ENCODE results near the gene DMRTC2.

Gene DMRTC2

DNA sequence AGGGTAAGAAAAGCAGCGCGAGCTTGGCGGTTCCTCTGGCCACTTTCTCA is at the start of gene DMRTC2:
TSS of gene DMRTC2 (plus strand) at position 42 of the 50 bp plus-strand sequence. CDS start 2,387 bp downstream, outside the sequence.
- no peak for DNase-seq (ENCODE audit: low read depth)

DNA sequence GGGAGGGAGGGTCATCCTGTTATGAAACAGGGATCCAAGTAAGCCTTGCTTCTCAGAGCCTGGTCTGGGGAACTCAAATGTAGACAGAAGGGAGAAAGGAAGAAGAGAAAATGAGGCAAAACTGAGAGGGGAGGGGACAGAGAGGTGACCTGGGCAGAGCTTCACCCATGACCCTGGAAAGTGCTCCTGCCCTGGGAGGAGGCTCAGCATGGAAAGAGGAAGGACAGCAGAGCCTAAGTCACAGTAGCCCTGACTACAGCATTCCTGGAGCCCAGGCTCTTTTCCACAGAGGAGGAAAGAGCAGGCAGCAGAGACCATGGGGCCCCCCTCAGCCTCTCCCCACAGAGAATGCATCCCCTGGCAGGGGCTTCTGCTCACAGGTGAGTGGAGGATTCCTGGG is 48.5 kb upstream of the DMRTC2 start, which contains the start of gene CEACAM3:
TSS of gene CEACAM3 (plus strand) at position 226 of the 400 bp plus-strand sequence. CDS start at position 317, 91 bp downstream.
- no peak for DNase-seq (ENCODE audit: low read depth)

DNA sequence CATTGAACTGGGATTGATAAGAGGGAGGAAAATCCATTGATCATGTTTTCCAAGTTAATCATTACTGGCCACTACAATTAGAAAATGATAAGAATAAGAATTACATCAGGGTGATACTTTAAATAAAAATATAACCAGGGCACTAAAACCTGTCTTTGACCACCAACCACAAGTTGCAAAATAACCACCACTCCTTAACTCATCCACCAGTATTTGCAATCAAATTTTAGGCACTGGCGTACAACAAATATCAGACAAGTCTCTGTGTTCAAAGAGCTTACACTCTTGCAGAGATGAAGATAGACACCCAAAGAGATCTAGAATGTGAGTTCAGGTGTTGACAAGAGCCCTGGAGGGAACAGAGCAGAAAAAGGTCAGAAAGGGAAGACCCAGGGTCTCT is 47.9 kb upstream of the DMRTC2 start:
- DNase-seq (ENCODE audit: low read depth), result no peak

DNA sequence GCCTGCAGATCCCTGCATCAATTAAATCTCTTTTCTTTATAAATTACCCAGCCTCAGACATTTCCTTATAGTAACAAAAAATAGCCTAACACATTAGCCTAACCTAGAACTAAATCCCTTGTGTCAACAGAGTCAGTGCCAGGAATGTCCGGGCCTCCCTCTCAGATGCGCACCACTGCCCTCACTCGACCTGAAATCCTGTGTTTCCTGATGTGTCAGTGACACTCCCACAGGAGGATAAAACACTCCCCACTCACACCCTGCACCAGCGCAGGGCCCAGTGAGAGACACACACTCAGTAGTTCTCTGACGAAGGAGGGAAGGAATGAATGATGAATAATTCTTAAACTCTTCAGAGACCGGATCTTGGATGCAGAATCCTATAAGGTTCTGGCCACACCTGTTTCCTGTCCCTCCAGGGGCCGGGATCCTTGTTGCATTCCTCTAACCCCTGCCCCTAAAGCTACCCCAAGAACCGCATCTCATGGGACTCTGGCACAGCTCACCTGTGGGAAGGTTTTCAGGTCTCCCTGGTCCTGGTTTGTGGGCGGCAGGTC is 45.3 kb upstream of the DMRTC2 start:
- no peak for DNase-seq (ENCODE audit: low read depth)

DNA sequence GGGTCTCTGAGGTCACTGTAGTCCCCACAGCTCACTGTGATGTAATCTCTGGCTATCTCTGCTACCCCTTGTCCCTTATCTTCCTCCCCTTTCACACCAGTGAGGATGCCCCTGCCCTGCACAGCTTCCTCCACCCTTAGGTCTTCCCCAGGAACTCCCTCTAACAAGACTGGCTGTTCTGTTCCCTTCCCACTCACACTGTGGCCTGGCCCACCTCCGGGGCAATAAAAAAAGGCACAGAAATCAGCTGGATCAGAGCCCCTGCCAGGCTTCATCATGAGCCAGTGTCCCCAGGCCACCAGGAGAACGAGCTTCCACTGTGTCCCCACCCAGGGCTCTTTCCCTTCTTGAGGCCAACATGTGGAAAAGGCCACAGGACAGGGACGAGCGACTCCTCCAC is 43.8 kb upstream of the DMRTC2 start:
- DNase-seq (ENCODE audit: low read depth), result no peak

DNA sequence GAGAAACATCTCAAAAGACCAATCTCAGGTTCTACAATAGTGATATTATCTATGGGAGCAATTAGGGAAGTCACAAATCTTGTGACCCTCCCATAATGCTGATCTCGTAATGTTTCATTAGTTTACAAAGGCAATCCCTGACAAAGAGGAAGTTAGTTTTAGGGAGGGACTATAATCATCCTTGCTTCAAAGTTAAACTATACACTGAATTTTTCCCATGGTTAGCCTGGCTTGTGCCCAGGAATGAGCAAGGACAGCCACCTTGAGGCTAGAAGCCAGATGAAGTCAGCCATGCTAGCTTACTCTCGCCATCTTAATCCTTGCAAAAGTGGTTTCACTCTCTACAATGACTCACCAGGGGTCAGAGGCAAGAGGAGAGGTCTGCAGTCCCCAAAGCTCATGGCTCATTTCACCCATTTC is 43.0 kb upstream of the DMRTC2 start:
- no peak for DNase-seq (ENCODE audit: low read depth)

DNA sequence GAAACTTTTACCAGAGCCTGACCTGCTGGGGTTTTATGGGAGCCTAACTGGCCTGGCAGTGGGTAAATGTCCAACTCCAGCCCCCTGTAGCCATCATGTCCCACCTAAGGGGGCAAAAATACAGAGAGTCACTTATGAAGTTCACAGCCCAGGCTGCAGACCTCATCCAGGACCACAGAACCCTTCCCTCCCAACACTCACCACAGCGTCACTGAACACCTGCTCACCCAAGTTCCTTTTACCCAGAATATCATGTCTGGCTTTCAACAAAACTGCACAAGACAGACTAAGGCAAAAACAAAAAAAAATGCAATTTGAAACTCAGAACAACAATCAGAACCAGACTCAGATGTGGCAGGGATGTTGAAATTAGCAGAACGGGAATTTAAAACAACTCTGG is 42.1 kb upstream of the DMRTC2 start:
- DNase-seq (ENCODE audit: low read depth), result no peak

DNA sequence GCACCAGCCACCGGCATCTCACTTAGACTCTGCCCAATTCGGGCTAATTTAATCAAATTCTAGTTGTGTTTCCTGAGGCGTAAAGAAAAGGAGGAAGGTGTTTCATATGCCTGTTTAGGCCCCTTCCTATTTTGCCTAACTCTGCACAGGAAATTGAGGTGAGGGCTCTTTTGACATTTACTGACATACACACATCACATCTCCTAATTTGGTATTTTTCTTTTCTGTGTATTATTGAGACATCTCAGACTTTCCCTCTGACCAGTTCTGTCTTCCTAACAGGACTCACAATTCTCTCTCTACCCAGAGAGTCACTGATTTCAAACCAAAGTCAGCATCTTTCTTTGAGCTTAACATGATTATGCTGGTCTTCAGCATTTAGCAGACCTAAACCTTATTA is 40.5 kb upstream of the DMRTC2 start:
- no peak for DNase-seq (ENCODE audit: low read depth)

DNA sequence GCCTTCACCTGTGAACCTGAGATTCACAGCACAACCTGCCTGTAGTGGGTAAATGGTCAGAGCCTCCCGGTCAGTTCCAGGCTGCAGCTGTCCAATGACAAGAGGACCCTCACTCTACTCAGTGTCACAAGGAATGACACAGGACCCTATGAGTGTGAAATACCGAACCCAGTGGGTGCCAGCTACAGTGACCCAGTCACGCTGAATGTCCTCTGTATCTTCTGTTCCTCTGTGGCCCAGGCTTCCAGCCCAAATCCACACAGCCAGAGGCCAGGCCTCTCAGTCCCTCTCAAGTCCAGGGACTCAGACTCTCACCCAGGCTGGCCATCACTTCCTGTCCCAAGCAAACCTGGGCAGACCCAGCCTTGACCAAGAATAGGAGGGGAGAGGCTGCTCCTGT is 37.7 kb upstream of the DMRTC2 start:
- DNase-seq (ENCODE audit: low read depth), result no peak

DNA sequence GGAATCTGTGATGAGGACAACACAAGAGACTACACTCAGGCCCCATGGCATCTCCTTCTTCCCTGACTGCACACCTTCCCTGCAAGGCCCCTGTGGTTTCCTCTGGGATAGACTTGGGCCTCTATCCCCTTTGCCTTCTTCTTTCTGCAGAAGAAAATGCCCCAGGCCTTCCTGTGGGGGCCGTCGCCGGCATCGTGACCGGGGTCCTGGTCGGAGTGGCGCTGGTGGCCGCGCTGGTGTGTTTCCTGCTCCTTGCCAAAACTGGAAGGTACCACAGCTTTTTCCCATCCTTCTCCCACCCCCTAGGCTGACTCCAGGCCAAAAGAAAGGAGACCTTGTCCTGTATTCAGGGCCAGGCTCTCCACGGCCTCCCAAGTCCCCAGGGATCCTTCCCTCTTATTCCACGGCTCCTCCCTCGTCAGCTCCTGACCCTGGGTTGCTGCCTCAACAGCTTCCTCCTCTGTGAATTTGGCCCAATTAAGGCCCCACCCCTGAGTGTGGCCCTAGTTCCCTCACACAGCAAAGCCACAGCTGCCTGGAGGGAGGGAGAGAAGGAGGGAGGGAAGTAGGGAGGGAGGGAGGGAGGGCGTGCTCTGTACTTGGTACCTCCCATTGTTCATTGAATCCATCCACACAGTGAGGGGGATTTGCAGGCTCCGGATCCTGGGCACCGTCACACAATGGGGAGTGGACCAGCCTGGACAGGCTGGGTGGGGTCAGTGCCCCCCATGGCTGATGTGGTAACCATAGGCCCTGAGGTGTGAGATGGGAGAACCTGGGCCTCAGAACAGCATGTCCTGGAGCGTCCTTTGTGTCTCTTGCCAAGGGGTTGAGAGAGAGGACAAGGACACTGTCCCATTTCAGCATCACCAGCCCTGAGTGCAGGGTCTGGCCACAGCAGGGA is 35.9 kb upstream of the DMRTC2 start:
- DNase-seq (ENCODE audit: low read depth), result no peak

DNA sequence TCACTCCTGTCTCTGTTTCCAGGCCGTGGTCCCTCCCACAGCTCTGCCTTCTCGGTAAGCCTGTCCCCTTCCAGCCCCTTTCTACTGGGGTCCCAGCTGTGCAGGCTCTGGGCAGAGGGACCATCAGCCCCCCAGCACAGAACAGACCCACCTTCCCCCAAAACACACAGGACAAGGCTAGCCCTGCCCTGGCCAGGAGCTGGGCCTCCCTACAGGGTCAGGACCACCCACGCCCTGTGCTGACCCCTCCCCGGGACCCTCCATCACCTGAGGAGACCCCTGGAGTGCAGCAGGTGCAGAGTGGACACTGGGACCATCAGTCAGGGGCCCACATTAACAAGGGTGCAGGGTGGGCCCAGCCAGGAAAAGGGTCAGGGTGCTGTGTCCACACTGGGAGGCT is 34.5 kb upstream of the DMRTC2 start:
- no peak for DNase-seq (ENCODE audit: low read depth)

DNA sequence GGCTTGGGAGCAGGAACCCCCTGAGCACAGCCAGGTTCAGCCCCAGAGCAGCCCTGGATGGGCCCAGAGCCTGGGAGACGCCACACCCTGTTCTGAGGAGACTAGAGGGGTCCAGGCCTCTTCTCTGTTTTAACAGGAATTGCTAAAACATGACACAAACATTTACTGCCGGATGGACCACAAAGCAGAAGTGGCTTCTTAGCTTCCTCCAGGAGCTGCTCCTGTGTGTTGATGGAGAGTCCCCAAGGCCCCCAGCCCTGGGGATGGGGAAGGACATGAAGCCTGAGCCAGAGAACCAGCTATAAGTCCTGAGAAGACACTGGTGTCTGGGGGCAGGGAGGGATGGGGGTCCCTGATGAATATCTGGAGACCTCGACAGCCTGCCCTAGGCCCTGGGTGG is 33.8 kb upstream of the DMRTC2 start:
- no peak for DNase-seq (ENCODE audit: low read depth)

DNA sequence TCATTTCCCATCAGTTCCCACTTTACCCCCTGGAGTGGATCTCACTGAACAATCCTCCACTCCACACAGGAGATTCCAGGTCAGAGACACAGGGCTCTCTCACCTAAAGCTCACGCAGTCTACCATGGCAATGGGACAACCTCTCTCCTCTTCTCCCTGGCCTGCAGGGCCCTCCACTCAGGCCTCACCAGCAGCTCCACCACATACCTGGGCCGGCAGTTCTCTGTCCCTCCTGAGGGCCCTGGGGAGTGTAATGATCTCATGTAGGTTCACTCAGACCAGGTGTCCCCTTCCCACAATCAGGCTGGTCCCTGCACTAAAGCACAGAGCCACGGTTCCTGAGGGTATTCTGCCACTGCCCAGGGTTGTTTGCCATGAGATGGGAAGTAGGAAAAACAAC is 32.9 kb upstream of the DMRTC2 start:
- no peak for DNase-seq (ENCODE audit: low read depth)

DNA sequence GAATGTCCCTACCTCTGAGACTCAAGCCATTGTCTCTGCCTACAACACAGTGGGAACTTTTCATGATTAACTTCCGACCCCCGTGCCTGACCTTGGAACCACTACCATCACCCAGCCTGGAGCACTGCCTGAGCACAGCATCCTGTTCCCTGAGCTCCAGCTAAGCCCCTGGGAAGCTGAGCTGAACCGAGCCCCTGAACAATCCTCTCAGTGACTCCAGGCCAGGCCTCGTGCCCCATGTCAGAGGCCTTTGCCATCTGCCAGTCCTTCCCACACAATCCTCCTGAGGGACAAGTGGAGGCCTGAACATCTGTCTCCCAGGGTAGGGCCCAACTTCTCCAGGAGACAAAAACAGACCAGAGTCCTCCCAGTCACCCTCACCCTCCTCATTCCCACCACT is 30.9 kb upstream of the DMRTC2 start:
- DNase-seq (ENCODE audit: low read depth), result no peak

DNA sequence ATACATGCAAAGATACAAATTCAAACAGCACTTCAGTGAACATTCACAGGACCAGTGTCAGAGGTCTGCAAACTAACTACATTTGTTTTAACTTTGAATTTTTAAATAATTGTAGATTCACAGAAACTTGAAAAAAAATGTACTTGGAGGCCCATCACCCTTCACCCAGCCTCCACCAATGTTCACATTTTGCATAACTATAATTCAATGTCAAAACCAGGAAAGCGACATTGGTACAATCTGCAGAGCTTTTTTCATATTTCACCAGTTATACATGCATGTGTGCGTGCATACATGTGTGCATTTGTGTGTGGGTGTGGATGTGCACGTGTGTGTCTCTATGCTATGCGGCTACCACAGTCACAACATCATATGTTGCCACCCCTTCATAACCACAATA is 29.5 kb upstream of the DMRTC2 start:
- no peak for DNase-seq (ENCODE audit: low read depth)

DNA sequence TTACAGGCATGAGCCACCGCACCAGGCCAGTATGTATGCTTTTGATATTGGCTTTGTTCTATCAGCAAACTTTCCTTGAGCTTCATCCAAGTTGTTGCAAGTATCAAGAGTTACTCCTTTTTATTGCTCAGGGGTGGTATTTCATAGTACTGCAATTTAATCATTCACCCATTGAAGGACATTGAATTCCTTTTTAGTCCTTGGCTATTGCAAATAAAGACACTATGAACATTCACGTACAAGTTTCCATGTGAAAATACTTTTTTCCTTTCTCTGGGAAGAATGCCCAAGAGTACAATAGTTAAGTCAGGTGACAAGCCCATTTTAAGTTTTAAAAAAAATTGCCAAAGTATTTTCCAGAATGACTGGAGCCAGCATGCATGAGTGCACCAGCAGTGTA is 28.1 kb upstream of the DMRTC2 start:
- no peak for DNase-seq (ENCODE audit: low read depth)

DNA sequence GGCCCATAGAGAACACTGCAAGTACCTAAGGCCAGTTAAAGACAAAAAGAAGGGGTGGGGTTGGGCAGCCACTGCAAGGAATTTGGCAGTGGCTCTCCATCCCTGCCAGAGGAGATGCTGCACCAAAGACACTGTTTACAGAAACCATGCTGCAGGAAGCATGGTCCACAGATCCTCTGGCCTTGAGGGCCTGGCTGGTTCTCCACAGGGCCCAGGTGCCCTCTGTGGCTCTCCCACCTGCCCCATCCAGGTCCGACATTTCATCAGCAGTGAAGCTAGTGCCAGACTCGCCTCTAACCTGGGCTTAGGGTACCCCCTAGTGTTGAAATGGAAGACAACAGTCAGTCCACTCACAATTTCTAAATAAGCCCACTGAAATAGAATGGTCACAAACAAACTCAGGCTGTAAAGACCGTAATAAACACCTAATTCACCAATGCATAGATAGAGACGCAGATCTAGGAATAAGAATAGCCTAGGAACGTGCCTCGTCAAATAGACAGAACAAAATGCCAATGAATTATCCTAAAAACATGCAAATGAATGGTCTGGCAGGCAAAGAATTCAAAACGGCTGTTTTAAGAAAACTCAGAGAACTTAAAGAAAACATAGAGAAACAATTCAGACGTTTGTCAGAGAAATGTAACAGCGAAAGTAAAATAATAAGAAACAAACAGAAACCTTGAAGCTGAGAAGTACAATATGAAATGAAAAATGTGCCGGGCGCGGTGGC is 23.7 kb upstream of the DMRTC2 start:
- no peak for DNase-seq (ENCODE audit: low read depth)

DNA sequence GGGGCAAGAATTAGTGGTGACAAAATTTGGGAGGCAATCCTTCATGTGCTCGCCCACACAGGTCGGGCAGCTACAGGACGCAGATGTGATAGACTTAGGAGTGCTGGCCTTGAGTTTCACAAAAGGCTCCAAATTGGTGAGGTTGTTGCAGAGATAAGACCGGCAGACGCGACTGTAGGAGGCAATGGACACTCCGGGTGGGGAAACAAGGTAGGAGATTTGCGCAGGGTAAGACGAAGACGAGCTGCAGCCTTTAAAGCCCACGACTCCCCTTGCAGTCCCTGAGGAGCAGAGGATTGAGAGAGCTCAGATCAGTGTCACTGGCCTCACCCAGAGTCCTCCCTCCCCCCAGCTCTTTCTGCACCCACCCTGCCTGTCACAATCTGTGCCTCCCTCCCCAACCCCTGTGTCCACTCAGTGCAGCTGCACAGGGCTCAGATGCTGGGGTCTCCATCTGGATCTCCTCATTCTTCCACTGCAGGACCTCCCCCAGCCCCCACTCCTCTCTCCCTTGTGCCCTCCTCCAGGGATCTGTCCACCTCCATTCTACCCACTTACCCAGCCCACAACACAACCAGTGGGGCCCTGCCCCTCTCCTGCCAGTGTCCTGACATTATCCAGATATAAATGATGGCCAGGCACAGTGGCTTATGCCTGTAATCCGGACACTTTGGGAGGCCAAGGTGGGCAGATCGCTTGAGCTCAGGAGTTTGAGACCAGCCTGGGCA is 6.7 kb upstream of the DMRTC2 start:
- DNase-seq (ENCODE audit: low read depth), result no peak

DNA sequence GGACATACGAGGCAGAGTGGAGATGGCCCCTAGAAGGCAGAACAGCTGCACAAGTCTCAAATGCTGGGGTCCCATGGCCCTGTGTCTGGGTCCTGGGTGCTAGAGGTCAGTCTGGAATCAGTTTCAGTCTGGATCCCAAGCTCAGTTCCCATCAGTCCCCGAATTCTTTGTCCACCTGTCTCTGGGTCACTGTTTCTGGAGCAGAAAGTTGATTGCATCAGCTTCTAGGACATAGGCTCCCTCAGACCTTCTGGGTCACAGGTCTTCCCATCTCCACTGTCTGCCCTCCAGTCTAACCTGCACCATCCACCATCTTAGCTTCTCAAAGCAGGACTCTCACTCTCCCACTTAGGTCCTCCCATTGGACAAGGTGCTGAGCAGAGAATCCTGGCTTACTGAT is 5.6 kb upstream of the DMRTC2 start:
- no peak for DNase-seq (ENCODE audit: low read depth)

DNA sequence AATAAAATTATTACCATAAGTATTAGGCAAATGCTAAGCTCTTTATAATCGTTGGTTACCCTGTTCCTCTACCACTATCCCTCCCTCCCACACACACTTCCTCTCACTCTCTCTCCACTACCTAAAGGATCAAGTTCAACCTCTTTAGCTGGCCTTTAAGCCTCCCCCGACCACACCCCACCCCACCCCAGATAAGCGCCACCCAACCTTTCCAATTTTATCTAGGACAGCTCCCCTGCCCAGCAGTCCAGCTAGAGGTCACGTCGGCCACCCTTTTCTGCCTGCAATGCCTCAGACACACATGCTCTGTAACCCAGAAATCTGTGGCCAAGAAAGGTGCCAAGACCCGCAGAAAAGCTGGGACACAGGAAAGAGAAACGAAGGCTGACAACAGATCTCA is 1.5 kb upstream of the DMRTC2 start:
- no peak for DNase-seq (ENCODE audit: low read depth)

DNA sequence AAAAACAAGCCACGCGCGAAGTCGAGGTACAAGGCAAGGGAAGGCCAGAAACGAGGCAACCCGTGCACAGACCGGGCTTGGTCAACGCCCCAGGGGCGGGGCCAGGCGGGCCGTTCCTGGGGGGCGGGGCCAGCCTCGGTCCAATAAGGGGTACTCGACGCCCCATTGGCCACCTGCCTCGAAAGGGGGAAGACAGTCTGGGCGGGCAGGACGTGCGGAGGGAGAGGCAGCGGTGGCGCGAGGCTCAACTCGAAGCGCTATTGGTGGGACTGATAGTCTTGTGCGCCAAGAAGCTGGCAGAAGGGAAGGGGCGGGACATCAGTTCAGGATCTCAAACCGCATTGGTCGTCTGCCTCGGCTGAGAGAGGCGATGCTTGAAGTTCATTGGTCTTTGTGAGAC is 241 bp upstream of the DMRTC2 start, which contains the start of gene LYPD4:
TSS of gene LYPD4 (minus strand) at position 83 of the 400 bp plus-strand sequence. CDS start 5,398 bp downstream, outside the sequence.
- no peak for DNase-seq (ENCODE audit: low read depth)

DNA sequence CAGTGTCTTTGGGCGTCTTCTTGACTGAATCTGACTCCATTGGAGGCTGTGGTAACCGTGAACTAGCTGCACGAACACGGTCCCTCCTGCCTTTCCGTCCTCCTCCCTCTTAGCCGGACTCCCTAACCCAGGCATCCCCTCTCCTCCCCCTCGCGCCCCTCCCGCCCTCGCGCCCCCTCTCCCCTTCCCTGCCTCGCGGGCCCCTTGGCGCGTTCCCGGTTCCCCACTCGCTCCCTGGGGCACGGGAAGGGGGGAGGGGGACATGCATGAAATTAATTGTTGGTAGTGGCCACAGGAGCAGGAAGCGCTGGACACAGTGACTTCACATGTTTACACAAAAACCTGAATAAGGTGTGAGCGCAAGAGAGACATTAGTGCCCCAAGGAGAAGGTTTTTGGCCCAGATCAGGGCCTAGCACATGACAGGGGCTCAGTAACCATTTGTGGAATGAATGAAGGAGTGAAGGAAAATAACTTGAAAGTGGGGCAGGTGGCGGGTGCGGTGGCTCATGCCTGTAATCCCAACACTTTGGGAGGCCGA is 279 bp downstream of the DMRTC2 start:
- DNase-seq (ENCODE audit: low read depth), result no peak
